ENCODE data around the gene MAVS.
"Not testable (repeated sequence)": the region's sequence is repeated elsewhere in the genome, so short reads cannot be mapped to it uniquely, and the experiment has no call there.

GRCh38 chr20:3898181-3898580 lies 51.5 kb downstream of the MAVS start:
- not testable (repeated sequence) for TF ChIP-seq CTCF (conservative IDR thresholded peaks at IDR 0.05; ENCODE audit: low read depth, low read length); EZH2 (IDR thresholded peaks at IDR 0.05; ENCODE audit: low read length, unreplicated experiment)
